ENCODE results near the gene AKT1.
"Not testable (repeated sequence)": the region's sequence is repeated elsewhere in the genome, so short reads cannot be mapped to it uniquely, and the experiment has no call there.

Gene AKT1

GRCh38 chr14:104739026-104739425 is 56.5 kb downstream of the AKT1 start:
- no peak for DNase-seq (ENCODE audit: low read depth, low spot score)

DNA sequence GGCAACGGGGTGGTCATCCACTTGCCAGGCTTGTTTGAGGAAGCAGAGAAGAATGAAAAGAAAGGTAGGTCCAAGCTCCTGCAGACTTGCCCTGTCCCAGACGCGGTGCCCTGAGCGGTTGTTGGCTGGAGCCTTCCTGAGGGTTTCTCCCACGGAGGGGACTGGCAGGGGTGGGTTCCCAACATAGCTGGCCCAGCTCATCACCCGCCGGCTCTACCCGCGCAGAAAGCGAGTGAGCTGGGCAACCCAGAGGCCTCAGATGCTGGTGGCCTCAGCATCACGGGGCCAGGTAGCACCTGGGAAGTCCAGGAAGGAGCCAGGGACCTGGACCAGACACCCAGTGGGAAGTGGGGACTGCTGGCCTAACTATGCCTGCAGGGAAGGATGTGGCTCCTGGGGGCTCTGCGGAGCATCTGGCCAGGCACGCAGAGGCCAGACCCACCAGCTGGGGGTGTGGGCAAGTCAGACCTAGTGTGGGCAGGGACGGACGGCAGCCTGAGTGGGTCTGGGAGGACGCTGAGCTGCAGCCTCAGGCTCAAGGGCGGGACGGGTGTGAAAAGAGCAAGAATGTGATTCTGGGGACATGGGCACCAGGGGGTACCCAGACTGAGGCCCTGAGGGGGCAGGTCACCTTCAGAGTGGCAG is 57.1 kb downstream of the AKT1 start:
- no peak for DNase-seq (ENCODE audit: low read depth, low spot score)

DNA sequence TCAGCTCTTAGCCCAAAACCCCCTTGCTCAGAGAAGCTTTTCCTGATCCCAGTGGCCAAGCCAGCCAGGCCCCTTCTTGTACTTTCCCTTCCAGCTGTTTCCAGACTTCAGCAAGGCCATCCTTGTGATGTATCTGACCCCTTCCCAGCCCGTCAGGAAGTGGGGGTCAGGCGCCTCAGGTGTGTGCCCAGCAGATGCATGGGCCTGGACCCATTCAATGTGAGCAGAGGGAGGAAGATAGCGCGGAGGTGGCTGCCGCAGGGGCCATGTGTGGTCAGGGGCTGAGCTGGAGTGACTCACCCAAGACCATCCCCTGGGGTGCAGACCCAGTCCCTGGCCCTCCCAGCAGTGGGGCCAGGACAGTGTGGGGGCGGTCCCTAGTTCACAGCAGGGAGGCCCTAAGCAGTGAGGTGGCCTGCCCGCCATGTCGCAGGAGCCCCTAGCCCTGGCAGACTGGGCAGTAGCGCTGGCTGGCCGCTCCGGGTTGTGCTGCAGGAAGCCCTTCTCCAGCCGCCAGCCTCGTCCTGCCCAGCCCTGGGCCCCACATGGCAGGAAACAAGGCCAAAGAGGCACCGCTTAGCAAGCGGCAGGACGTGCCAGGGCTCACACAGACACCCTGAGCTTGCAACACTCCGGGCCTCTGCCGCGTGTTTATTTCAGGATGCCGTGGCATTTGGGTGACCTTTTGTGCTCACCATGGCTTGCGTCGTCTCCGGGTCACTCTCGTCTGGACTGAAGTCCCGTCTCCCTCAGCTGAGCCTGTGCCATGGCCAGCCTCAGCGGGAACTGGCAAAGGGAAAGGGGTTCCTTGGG is 59.5 kb downstream of the AKT1 start:
- no peak for DNase-seq (ENCODE audit: low read depth, low spot score)

DNA sequence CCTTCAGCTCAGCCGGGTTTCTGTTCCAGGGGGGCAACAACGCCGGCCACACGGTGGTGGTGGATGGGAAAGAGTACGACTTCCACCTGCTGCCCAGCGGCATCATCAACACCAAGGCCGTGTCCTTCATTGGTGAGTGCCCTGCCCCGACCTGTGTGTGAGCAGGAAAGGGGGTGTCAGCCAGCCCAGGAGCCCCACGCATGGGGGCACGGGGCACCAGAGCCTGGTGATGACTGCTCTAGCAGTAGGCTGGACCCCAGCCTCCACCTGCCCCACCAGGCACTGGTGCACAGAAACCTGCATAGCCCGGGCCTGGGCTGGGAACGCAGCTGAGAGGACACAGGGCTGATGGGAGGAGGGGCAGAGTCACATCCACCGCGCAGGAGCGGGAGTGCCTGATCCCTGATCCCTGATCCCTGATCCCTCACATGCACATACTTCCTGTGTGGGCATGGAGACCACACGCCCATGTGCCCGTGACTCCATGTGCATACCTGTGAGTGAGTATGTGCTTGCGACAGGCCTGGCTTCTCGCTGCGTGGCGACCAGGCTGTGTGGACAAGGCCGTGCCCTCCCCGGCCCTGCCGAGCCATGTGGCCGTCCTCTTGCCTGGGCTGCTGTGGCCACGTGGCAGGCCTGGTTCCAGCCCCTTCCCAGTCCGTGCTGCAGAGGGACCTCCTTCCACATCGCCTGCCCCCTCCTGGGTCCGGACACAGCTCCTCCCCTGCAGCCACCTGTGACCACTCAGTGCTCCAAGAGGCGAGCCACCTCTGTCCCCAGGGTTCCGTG is 60.4 kb downstream of the AKT1 start:
- DNase-seq (ENCODE audit: low read depth, low spot score), result no peak

DNA sequence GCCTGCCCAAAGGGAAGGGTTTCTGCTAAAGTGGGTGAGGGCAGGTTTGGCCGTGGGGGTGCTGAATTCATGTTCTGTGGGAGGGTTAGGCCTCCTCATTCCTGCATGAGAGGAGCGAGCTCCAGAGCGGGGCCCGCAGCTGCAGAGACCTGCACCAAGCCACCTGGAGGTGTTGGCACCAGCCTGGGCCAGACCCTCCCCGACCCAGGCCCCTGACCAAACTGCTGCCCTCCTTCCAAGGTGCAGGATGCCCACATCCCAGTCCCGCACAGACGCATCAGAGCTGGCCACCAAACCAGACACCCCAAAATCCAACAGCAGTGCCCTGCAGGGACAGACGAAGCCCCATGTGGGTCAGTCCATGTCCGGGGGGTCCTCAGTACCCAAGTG is 61.0 kb downstream of the AKT1 start:
- no peak for DNase-seq (ENCODE audit: low read depth, low spot score)

DNA sequence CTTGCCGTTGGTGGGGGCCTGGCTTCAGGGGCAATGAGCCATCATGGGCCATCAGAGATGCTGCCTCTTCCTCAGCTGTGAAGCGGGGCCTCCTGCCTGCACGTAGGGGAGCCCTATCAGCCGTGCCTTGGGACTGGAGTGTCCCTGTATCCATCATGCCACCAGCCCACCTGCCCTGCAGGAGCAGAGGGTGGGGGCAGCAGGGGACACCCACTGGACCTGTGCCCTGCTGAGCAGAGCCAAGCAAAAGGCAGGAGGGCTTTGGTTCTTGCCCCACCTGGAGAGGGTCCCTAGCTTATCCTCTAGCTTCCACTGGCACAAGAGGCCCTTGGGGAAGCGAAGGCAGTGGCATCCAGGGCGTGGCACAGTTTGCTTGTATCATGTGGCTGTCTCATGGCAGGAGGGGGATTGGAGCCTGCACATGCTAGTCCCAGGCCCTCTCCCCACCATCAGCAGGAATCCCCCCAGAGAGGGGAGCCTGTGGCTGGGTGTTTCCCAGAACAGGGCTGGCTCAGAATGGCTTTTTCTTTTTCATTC is 61.4 kb downstream of the AKT1 start:
- no peak for DNase-seq (ENCODE audit: low read depth, low spot score)

GRCh38 chr14:104732931-104733681 is 62.4 kb downstream of the AKT1 start:
- no peak for DNase-seq (ENCODE audit: low read depth, low spot score)

DNA sequence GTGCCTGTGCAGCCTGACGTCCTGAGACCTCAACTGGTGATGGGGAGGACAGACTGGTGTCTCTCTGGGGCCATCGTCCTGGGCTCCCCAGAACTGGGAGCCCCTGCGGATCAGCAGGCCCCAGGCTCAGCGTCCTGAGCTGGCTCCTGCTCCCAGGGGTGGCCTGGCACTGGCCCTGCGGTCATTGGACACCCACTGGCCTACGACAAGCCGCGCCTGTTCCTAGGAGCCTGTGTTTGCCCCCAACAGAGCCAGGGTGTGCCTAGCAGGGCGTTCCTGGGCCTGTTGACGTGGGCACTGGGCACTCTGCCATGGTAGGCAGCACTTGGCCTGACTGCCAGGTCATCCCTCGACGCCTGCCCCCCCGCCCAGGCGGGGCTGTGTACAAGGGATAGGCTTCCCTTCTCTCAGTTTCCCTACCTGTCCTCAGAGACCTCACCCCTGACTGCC is 63.2 kb downstream of the AKT1 start:
- no peak for DNase-seq (ENCODE audit: low read depth, low spot score)

DNA sequence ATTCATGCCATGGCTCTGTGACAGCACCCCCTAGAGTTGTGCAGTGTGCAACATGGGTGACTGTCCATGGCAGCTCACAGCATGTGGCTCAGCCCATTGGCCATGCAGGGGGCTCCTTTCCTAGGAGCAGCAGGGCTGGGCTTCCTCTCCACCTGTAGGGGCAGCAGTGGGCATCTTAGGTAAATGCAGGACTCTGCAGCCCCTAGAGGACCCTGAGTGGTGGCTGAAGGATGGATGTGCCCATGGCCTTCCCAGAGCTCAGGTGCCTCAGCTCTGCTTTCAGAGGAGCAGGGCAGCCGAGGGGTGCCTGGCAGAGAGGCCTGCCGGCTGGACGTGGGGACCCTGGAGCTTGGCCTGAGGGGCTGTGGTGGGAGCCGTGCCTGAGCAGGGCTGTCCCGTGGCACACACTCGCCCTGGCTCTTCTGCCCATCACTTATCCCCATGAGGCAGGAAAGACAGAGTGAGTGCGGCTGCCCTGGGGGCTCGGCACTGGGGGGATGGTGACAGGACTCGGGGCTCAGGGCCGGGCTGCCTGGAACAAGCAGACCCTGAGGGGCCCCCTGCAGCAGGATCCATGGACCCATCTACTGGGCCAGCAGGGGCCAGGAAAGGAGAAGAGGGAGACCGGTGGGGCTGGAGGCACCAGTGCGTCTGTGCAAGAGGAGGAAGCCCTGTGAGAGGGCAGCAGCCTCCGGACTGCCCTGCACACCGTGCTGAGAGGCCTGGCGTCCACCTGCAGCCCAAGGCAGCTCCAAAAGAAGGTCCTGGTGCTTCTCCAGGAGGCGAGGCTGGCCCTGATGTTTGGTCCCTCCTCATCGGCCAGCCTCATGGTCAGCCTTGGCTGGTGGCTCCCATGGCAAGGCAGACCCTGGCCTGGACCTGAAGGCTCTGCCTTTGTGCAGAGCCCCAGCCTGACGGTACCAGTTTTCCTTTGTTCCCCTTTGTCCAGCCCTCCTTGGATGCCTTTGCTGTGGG is 63.9 kb downstream of the AKT1 start:
- DNase-seq (ENCODE audit: low read depth, low spot score), result no peak

DNA sequence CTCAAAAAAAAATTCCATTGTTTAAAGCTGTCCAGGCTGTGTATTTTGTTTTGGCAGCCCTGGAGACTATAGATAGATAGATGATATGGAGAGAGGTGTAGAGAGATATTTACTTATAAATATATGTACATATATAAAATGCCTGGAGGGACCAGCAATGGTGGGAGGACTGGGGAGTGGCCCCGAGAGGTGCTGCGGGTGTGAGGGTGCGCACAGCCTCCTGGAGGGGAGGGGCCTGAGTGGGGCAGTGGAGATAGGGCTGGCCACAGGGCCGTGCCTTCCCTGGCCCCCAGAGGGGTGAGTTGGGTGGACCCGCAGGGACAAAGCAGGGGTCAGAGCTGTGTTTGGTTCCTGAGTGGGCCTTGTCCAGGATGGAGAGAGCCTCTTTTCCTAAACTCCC is 65.1 kb downstream of the AKT1 start:
- DNase-seq (ENCODE audit: low read depth, low spot score), result no peak

DNA sequence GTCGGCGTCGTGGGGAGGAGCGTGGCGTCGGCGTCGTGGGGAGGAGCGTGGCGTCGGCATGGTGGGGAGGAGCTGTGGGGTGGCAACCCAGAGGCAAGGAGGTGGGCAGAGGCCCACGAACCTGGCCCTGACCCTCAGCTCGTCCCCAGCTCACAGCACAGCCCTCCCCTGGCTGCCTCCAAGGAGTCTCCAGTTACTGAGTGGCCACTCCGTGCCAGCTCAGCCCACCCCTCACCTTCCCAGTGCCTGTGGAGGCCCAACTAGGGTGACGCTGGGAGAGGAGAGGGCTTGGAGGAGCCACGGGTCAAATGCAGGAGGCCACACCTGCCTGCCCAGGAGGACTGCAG is 65.7 kb downstream of the AKT1 start:
- no peak for DNase-seq (ENCODE audit: low read depth, low spot score)

GRCh38 chr14:104729176-104729834 is 66.2 kb downstream of the AKT1 start:
- not testable (repeated sequence) for DNase-seq (ENCODE audit: low read depth, low spot score)

- no peak for DNase-seq (ENCODE audit: low read depth, low spot score)
These were observed 66.9 kb downstream of the AKT1 start for GRCh38 chr14:104728631-104729030.

DNA sequence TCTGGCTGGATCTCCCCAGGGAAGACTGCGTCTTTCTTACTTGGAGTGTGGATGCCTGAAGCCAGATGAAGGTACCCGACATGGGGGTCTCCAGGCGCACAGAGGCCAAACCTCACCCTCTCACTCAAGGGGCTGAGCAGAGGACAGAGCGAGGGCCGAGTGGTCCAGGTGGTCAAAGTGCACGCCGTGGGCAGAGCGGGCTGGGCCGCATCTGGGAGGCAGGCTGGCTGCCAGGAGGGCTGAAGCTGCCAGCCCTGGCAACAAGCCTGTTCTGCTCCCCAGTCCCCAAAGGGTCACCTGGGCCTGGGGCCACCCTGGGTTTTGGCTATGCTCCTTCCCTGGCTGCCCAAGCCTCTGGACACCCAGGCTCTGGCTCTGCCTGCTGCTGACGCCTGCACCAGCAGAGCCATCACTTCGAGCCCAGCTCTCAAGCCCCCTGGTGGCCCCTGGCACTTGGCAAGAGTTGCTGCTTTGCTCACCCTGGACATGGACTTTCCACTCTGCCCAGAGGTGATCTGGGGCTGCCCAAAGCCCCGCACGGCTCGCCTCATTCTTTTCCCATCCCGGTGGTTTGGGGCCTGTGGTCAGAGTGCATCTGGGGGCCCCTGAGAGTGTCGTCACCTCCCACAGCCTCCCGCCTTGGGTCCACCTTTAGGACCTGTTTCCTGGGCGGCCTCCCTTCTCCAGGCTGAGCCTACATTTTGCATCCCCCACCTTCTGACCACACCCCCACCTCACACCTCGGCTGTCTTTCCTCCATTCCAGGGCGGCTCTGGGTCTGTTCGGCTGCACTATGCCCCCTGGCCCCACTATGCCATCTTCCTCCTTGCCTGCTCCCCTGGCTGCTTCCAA is 68.7 kb downstream of the AKT1 start:
- no peak for DNase-seq (ENCODE audit: low read depth, low spot score)

DNA sequence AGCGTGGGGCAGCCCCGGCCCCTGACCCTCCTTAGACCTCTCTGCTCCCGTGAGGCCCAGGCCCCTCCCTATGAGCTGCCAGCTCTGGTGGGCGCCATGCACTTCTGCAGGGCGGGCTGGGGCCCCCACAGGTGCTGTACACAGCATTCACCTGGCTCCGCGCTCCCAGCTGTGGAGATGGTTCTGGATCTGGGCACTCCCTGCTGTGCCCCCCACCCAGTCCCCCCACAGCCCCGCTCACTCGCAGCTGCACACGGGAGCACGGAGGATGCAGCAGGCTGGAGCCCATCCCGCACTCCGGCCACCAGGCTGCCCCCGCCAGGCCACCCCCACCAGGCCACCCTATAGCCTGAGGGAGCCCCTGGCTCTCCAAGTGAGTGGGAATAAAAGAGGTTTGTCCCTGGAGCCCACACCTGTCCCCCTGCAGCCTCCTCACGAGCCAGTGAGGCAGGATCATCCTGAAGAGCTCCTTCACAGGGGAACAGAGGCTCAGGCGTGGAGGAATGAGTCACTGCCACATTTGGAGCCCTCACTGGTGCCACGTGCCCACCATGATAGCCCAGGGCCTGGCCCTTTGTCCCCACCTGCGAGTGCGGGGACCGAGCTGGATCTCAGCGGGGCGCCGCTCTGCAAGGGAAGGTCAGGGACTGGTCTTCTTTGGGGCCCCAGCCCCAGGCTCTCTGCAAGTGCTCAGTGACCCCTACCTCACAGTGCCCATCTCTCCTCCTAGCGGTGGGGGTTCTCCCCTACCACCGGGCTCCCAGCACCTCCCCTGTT is 69.6 kb downstream of the AKT1 start:
- no peak for DNase-seq (ENCODE audit: low read depth, low spot score)

DNA sequence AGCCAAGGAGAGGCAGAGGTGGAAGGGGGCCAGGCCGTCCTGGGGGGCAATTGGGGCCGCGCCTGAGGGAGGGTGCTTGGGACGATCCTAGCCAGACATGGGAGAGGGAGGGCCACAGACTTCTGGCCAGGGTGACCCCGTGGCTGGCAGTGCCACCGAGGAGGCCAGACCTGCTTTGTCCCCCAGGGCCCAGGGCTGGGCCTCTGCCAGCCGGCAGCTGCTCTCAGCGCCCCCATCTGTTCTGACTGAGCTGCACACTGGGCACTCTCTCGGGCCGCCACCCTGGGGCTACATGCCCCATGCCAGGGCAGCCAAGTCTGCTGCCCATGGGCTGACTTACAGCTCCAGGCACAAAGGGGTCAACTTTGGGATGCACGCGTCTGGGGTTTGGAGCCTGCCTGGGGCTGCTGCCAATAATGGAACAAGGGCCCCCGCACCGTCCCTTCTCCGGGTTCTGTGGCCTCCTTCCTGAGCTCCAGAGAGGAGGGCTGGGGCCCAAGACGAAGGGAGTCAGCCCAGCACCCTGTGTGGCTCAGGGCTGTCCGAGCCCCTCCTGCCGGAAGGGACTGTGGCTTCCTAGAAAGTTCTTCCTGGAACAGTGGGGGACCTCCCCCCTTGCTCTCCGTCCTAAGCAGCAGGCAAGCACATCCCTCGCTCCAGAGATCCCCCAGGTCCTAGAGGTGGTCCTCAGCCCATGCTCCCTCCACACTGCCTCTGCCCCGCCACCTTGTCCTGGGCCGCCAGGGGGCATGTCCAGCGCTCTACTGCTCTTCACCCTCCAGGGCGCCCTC is 70.4 kb downstream of the AKT1 start:
- DNase-seq (ENCODE audit: low read depth, low spot score), result no peak

GRCh38 chr14:104724407-104724980 is 71.1 kb downstream of the AKT1 start:
- no peak for DNase-seq (ENCODE audit: low read depth, low spot score)

Measured in activated CD4-positive, CD25-positive, alpha-beta regulatory T cell treated with anti-CD3 and anti-CD28 coated beads, Interleukin-2, amount 50 U/mL, for 16 hours (primary cell).